Fibroblast of lung (primary cell): ENCODE results near the gene CIITA. TPM values are rescaled to one million over a fixed set of nuclear protein-coding genes. Genes with fewer than 3 reads are reported as not detected.
A peak's percentile ranks its signal among the peaks of the same experiment; 100 is the strongest.

Experiments used
- DNase-seq, 2 donors: peaks; one replicate each; pipeline versions ENCODE4 v3.0.0 to v3.0.0-alpha.2; 2010; ENCODE audit warnings: low read depth in 2 of 2
- H2AFZ ChIP-seq: 2 replicates; pipeline ENCODE4 v1.5.1; 2012; ENCODE audit warnings: low read length, control low read depth, inconsistent platforms
- H3K27ac ChIP-seq: 2 replicates; pipeline ENCODE4 v1.5.1; 2011; ENCODE audit warnings: low read length, control low read depth; ENCODE audit not compliant: insufficient read depth
- H3K27me3 ChIP-seq: 2 replicates; pipeline ENCODE4 v1.5.1; 2011; ENCODE audit warnings: mild to moderate bottlenecking, low read length; ENCODE audit not compliant: control insufficient read depth, insufficient read depth
- H3K36me3 ChIP-seq: 2 replicates; pipeline ENCODE4 v1.5.1; 2011; ENCODE audit warnings: low read length; ENCODE audit not compliant: control insufficient read depth, insufficient read depth
- H3K4me1 ChIP-seq: 2 replicates; pipeline ENCODE4 v1.5.1; 2011; ENCODE audit warnings: low read length; ENCODE audit not compliant: control insufficient read depth, insufficient read depth; ENCODE audit errors: extremely low read depth
- H3K4me2 ChIP-seq: 2 replicates; pipeline ENCODE4 v1.5.1; 2011; ENCODE audit warnings: low read length, control low read depth; ENCODE audit not compliant: insufficient read depth; ENCODE audit errors: extremely low read depth
- H3K4me3 ChIP-seq, 4 experiments: fragments of 200-600 bp in 1 of 4; sonication (generic) in 1 of 4; replicated peaks in 1 of 4; 2 replicates each; pipeline ENCODE4 v1.5.1; 2011 to 2016; ENCODE audit warnings: low read length in 4 of 4, low read depth in 3 of 4, mild to moderate bottlenecking in 3 of 4, control low read depth in 2 of 4, inconsistent platforms in 1 of 4, mixed read lengths in 1 of 4; ENCODE audit not compliant: insufficient read depth in 1 of 4; ENCODE audit errors: control extremely low read depth in 1 of 4
- H3K79me2 ChIP-seq: 2 replicates; pipeline ENCODE4 v1.5.1; 2012; ENCODE audit warnings: mild to moderate bottlenecking, low read length, inconsistent platforms; ENCODE audit not compliant: control insufficient read depth, insufficient read depth
- H3K9ac ChIP-seq: 2 replicates; pipeline ENCODE4 v1.5.1; 2011; ENCODE audit warnings: mild to moderate bottlenecking, low read length, control low read depth; ENCODE audit not compliant: insufficient read depth
- H3K9me3 ChIP-seq: 2 replicates; pipeline ENCODE4 v1.5.1; 2012; ENCODE audit warnings: low read depth, low read length; ENCODE audit not compliant: control insufficient read depth, insufficient read depth
- H4K20me1 ChIP-seq: 2 replicates; pipeline ENCODE4 v1.5.1; 2011; ENCODE audit warnings: low read length; ENCODE audit not compliant: control insufficient read depth, insufficient read depth; ENCODE audit errors: extremely low read depth
- EZH2 ChIP-seq: IDR thresholded peaks from 2 replicates; pipeline ENCODE4 v1.5.1; 2012; ENCODE audit warnings: low read length, control low read depth, mild to moderate bottlenecking; ENCODE audit errors: missing control alignments
- polyA plus RNA-seq, 2 donors: library from polyadenylated mRNA; depleted of rRNA in 1 of 2; stranded (reverse) in 1 of 2; unstranded in 1 of 2; fragments of >200 nt; gene quantifications; 2 replicates each; pipeline ENCODE4 v1.2.1, GENCODE V29; 2011 to 2012; ENCODE audit warnings: missing spikeins in 1 of 2
- total RNA-seq: library from RNA; depleted of rRNA; stranded (reverse); fragments of >200 nt; gene quantifications from 2 replicates; pipeline ENCODE4 v1.2.1, GENCODE V29; 2014
- TF ChIP-seq, protein P1 (sequence below), 2 donors: IDR thresholded peaks in 1 of 2; conservative IDR thresholded peaks in 1 of 2; 1 replicate in 1 of 2; 2 replicates in 1 of 2; pipeline ENCODE4 v1.5.1; 2011 to 2012; ENCODE audit warnings: low read length in 2 of 2, control low read depth in 1 of 2, inconsistent platforms in 1 of 2, low read depth in 1 of 2, mild to moderate bottlenecking in 1 of 2

Gene CIITA
- total and polyA plus RNA-seq, 2 donors (not counting 1 experiment from before 2014, with no cell fraction given): 0.27 to 0.66 TPM

DNA sequence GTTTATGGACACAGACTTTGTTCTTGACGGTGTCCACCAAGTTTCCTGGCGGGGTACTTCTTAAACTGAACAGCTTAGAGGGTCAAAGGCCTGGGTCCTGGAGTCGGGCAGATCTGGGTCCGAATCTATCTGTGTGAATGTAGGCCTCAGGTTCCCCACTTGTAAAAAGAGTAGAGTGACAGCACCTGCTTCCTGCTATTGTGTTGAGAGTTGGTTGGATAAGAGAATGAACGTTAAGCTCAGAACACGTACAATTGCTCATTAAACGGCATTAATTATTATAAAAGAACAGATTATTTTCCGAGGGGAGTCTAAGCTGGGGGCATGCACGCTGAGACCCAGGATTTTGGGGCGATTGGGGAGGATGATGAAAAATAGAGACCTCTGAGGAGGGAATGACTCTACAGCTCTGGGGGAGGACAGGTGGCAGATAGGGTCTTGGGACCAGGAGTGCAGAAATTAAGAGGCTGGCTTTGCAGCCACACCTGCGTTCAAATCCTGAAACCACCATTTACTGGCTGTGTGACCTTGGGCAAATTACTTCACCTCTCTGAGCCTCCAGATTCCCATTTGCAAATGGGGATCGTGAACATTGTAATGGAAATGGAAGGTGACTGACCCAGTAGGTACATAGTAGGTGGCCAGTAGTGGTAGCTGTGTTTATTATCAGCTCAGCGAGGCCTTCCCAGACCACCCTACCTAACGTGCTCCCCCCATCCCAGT is 68.2 kb downstream of the CIITA start:
- H3K4me3 ChIP-seq: peak overlapping the region; percentile 66 to 88 (median 78)
- no peaks in the 10 kb centered on the region for H3K27me3 ChIP-seq
- peak overlapping the region; percentile 46 for H3K27ac ChIP-seq
- H3K4me1 ChIP-seq: peaks cover 6% of the 10 kb centered on the region
- H3K4me2 ChIP-seq: peak overlapping the region; percentile 90
- no peak for DNase-seq
- no peaks in the 10 kb centered on the region for H3K36me3 ChIP-seq
- peaks cover 36% of the 10 kb centered on the region for H3K79me2 ChIP-seq
- peak overlapping the region; percentile 82 for H3K9ac ChIP-seq
- H3K9me3 ChIP-seq: no peaks in the 10 kb centered on the region
- TF ChIP-seq, protein P1, sequence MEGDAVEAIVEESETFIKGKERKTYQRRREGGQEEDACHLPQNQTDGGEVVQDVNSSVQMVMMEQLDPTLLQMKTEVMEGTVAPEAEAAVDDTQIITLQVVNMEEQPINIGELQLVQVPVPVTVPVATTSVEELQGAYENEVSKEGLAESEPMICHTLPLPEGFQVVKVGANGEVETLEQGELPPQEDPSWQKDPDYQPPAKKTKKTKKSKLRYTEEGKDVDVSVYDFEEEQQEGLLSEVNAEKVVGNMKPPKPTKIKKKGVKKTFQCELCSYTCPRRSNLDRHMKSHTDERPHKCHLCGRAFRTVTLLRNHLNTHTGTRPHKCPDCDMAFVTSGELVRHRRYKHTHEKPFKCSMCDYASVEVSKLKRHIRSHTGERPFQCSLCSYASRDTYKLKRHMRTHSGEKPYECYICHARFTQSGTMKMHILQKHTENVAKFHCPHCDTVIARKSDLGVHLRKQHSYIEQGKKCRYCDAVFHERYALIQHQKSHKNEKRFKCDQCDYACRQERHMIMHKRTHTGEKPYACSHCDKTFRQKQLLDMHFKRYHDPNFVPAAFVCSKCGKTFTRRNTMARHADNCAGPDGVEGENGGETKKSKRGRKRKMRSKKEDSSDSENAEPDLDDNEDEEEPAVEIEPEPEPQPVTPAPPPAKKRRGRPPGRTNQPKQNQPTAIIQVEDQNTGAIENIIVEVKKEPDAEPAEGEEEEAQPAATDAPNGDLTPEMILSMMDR (conservative IDR thresholded peaks at IDR 0.05 in 1 of 2, IDR thresholded peaks at IDR 0.05 in 1 of 2; ENCODE audit: low read depth in 1 of 2, low read length in 2 of 2): no peak
- TF ChIP-seq EZH2: no peak
- H2AFZ ChIP-seq: no peak overlapping the region
- peaks cover 2% of the 10 kb centered on the region for H4K20me1 ChIP-seq

DNA sequence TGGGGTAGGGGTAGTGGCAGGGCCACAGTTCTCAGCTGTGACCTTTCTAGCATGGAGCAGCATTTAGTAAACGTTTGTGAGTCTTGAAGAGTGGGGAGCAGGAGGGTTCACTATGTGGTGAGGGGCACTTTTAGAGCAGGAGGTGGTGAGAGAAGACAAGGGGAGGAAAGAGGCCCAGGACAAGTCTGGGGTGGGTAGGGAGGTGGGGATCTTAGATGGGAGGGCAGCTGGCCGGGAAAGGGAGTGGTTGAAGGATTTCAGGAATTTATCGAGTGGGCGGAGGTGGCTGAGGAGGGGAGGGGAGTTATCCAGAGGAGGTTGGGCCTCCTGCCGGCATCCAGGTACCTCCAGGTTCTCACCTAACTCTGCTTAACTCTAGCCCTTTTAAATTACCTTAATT is 69.3 kb downstream of the CIITA start:
- Histone ChIP-seq H3K4me3 (peak overlapping the region in 1 of 4 experiments; percentile 88), H3K27ac (no peak overlapping the region)
- TF ChIP-seq, protein P1 (conservative IDR thresholded peaks at IDR 0.05 in 1 of 2, IDR thresholded peaks at IDR 0.05 in 1 of 2; ENCODE audit: low read depth in 1 of 2, low read length in 2 of 2): no peak
- no peak for TF ChIP-seq EZH2

DNA sequence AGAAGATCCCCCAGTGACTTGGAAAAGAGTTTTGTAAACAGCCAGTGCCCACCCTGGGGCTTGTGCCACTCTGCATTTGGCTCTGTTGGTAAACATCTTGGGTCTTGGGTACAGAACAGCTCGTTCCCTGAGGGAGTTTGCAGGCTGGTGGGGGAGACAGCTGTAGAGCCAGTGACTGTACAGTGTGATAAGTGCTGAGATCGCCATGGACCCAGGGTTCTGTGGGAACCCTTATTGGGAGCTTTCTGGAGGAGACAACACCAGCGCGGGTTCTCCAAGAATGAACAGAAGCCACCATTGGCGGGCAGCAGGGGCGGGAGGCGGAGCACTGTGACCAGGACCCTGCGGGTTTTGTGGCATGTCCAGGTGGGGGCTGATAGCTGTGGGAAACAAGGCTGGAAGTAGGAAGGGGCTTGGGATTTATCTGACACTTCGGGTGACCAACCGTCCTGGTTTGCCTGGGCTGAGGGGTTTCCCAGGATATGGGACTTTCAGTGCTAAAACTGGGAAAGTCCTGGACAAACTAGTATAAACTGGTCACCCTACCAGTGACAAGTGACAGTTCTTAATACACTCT is 70.3 kb downstream of the CIITA start:
- H3K4me2 ChIP-seq: no peak overlapping the region
- no peaks in the 10 kb centered on the region for H3K27me3 ChIP-seq
- DNase-seq: no peak
- H2AFZ ChIP-seq: no peak overlapping the region
- H3K4me3 ChIP-seq: no peak overlapping the region
- H3K9me3 ChIP-seq: no peaks in the 10 kb centered on the region
- H3K27ac ChIP-seq: no peak overlapping the region
- no peak overlapping the region for H3K9ac ChIP-seq
- H3K4me1 ChIP-seq: peaks cover 9% of the 10 kb centered on the region
- H3K79me2 ChIP-seq: peaks cover 23% of the 10 kb centered on the region
- no peaks in the 10 kb centered on the region for H3K36me3 ChIP-seq
- TF ChIP-seq, protein P1 (conservative IDR thresholded peaks at IDR 0.05 in 1 of 2, IDR thresholded peaks at IDR 0.05 in 1 of 2; ENCODE audit: low read depth in 1 of 2, low read length in 2 of 2): no peak
- TF ChIP-seq EZH2: no peak
- no peaks in the 10 kb centered on the region for H4K20me1 ChIP-seq

More for the DNA sequence above, 69.3 kb downstream of the CIITA start:
- H3K27me3 ChIP-seq: no peaks in the 10 kb centered on the region
- H3K79me2 ChIP-seq: peaks cover 27% of the 10 kb centered on the region
- H3K4me1 ChIP-seq: peaks cover 9% of the 10 kb centered on the region
- H4K20me1 ChIP-seq: no peaks in the 10 kb centered on the region
- DNase-seq: peak in 1 of 2 donors; percentile 67
- no peaks in the 10 kb centered on the region for H3K36me3 ChIP-seq
- no peak overlapping the region for H3K9ac ChIP-seq
- no peak overlapping the region for H2AFZ ChIP-seq
- no peaks in the 10 kb centered on the region for H3K9me3 ChIP-seq
- H3K4me2 ChIP-seq: no peak overlapping the region
